B cell (primary cell): ENCODE measurements around the gene KCTD14.

Experiments
- CTCF ChIP-seq: fragments of 200-600 bp; IDR thresholded peaks from one replicate; pipeline ENCODE4 v1.8.0; 2022; ENCODE audit warnings: antibody characterized with exemption, mild to moderate bottlenecking
- EZH2 ChIP-seq: IDR thresholded peaks from 2 replicates; pipeline ENCODE4 v1.6.1; 2012; ENCODE audit warnings: borderline replicate concordance, low read depth, mild to moderate bottlenecking, moderate library complexity, low read length; ENCODE audit not compliant: insufficient read depth, poor library complexity, severe bottlenecking

GRCh38 chr11:77981346-77981947 is 41.6 kb downstream of the KCTD14 start:
- TF ChIP-seq CTCF (no peak), EZH2 (no peak)
